Measurements from ENCODE around the gene BTF3L4.
"Not testable (repeated sequence)": the region's sequence is repeated elsewhere in the genome, so short reads cannot be mapped to it uniquely, and the experiment has no call there.

The BTF3L4 gene

DNA sequence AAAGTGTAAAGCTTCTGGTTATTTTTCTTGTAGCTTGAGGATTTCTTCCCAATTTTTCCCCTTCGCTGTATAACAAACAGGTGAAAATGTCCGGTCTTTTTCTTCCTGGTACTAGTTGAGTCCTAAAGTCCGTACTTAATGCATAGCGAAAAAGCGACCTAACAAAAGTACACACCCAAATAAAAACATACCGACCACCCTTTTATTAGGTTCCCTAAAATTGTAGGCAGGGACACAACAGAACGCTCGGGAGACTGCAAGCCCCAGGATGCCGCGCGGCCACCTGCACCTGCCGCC lies 281 bp upstream of the BTF3L4 start:
- no peak for DNase-seq

DNA sequence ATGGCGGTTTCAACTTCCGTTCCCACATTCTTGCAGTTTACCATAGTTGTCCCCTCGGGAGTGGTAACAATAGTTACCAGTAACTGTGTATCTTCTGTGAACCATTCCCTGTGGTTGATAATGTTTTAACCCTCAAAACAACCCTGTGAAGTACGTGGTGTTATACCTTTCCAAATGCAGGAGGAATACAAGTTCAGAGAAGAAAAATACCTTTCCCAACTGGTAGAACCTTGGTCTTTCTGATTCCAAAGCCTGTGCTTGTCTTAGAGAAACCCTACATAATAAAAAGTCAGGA lies 789 bp downstream of the BTF3L4 start:
- DNase-seq = no peak

GRCh38 chr1:52057255-52057654 lies 1.2 kb downstream of the BTF3L4 start:
- no peak for DNase-seq

GRCh38 chr1:52057876-52058415 lies 1.9 kb downstream of the BTF3L4 start:
- DNase-seq = no peak

GRCh38 chr1:52059321-52059720 lies 3.2 kb downstream of the BTF3L4 start:
- no peak for DNase-seq

GRCh38 chr1:52059888-52060287 lies 3.8 kb downstream of the BTF3L4 start:
- DNase-seq = no peak

DNA sequence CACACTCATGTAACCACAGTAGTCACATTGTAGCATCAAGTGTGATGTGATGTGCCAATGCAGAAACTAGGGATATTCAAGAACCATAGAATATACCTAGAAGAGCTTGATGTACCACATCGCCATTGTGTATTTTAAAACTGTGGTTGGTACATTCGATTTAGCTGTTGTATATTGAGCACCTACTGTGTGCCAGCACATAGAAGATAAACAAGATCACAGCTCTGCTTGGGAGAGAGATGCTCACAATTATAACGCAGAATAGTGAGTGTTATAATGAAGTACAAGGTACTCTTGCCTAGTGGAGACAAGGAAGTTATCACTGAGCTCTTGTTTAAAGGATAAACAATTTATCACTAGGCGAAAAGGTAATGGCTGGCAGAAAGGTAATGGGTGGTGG lies 4.7 kb downstream of the BTF3L4 start:
- no peak for DNase-seq

DNA sequence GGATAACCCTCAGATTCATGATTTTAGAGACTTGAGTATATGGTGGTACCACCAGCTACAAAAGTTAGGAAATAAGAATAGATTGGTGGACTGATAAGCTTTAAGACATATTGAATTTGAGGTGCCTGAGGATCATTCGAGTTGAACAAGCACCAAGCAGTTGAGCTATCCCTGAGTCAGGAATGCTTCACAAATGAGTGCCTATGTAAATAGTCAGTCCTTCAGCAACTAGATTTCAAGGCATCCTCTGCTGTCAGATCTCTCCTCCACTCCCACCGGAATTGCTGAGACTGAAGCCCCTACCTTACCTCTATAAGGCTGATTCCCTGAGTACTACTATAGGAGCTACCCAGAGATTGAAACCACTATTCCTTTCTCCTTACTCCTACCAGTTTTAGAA lies 7.1 kb downstream of the BTF3L4 start:
- no peak for DNase-seq

DNA sequence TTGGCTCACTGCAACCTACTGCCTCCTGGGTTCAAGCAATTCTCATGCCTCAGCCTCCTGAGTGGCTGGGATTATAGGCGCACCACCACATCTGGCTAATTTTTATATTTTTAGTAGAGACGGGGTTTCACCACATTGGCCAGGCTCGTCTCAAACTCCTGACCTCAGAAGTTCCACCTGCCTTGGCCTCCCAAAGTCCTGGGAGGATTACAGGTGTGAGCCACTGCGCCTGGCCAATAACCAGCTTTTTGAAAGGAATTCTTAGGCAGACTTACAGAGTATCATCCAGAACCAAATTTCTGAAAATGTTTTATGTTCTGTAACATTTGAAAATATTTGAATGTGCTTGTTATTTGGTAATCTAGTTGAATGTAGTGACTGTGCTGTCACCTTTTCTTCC lies 14.6 kb downstream of the BTF3L4 start:
- no peak for DNase-seq

GRCh38 chr1:52072291-52072690 lies 16.2 kb downstream of the BTF3L4 start:
- DNase-seq = no peak

GRCh38 chr1:52077277-52077676 lies 21.2 kb downstream of the BTF3L4 start:
- DNase-seq = not testable (repeated sequence)

GRCh38 chr1:52080014-52080415 lies 23.9 kb downstream of the BTF3L4 start:
- no peak for DNase-seq

GRCh38 chr1:52087892-52088291 lies 31.8 kb downstream of the BTF3L4 start:
- not testable (repeated sequence) for DNase-seq

DNA sequence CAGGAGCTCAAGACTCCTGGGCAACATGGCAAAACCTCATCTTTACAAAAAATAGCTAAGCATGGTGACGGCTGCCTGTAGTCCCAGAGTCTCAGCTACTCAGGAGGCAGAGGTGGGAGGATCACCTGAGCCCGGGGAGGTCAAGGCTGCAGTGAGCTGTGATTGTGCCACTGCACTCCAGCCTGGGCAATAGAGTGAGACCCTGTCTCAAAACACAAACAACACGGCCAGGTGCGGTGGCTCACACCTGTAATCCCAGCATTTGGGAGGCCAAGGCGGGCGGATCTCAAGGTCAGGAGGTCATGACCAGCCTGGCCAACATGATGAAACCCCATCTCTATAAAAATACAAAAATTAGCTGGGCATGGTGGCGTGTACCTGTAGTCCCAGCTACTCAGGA lies 38.2 kb downstream of the BTF3L4 start:
- not testable (repeated sequence) for DNase-seq

GRCh38 chr1:52096216-52096615 lies 40.1 kb downstream of the BTF3L4 start:
- DNase-seq = no peak

- DNase-seq = no peak
Measured at GRCh38 chr1:52098139-52098871, 42.2 kb downstream of the BTF3L4 start.

DNA sequence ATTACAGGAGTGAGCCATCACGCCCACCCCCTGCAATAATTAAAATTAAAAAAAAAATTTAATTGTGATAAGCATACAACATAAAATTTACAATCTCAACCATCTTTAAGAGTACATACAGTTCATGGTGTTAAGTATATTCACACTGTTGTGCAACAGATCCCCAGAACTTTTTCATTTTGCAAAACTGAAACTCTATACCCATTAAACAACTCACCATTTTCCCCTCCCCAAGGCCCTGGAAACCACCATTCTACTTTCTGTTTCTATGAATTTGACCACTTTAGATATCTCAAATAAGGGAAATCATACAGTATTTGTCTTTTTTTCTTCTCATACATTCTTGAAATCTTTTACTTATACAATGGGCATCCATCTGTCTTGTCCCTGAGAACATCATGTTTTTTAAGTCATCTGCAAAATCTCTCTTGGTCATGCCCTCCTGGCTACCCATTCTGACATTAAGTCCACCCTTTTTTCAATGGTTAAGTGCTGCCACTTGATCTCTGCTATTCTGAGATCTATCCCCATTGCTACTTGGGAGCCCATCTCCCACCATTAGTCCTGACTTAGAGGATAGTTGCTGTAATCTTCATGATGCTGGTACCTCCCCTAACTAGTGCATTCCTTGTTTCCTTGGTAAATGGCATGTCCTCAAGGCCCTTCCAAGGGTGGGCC lies 46.4 kb downstream of the BTF3L4 start:
- no peak for DNase-seq

- no peak for DNase-seq
Measured at GRCh38 chr1:52111492-52111891, 55.4 kb downstream of the BTF3L4 start.

GRCh38 chr1:52112489-52112888 lies 56.4 kb downstream of the BTF3L4 start:
- DNase-seq = no peak

- no peak for DNase-seq
Measured at GRCh38 chr1:52119301-52120079, 63.4 kb downstream of the BTF3L4 start.

- no peak for DNase-seq
Measured at GRCh38 chr1:52122384-52122783, 66.3 kb downstream of the BTF3L4 start.

DNA sequence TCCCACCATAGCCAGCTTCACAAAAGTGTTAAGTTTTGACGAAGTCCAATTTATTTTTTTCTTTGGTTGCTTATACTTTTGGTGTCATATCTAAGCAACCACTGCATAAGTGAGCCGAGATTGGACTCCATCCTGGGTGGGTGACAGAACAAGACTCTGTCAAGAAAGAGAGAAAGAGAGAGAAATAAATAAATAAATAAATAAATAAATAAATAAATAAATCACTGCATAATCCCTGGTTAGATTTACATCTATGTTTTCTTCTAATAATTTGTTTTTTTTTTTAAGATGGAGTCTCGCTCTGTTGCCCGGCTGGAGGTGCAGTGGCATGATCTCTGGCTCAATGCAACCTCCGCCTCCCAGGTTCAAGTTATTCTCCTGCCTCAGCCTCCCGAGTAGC lies 67.5 kb downstream of the BTF3L4 start:
- no peak for DNase-seq

- DNase-seq = no peak
Measured at GRCh38 chr1:52125736-52126359, 69.8 kb downstream of the BTF3L4 start.
